K562 (cell line): ENCODE results near the gene STK17A. TPM values are rescaled to one million over a fixed set of nuclear protein-coding genes. Genes with fewer than 3 reads are reported as not detected.

ENCODE experiments used
- CUX1 ChIP-seq: fragments of 200-800 bp; sonication (Bioruptor generic); IDR thresholded peaks from 2 replicates; pipeline ENCODE4 v1.6.1; 2016; ENCODE audit warnings: missing genetic modification characterization, missing compliant biosample characterization
- MTA3 ChIP-seq: fragments of 450-650 bp; formaldehyde crosslinking; IDR thresholded peaks from 2 replicates; pipeline ENCODE4 v1.6.1; 2017; ENCODE audit warnings: mild to moderate bottlenecking, borderline replicate concordance
- TRIM25 ChIP-seq: fragments of 450-650 bp; IDR thresholded peaks from 2 replicates; pipeline ENCODE4 v1.7.0; 2016; ENCODE audit warnings: borderline replicate concordance
- ZNF263 ChIP-seq: sonication (generic); formaldehyde crosslinking; IDR thresholded peaks from 2 replicates; pipeline ENCODE4 v1.8.0; 2022; ENCODE audit warnings: mild to moderate bottlenecking, missing genetic modification reagents, borderline replicate concordance
- polyA plus RNA-seq, 8 experiments: library from polyadenylated mRNA; depleted of rRNA in 4 of 8; stranded (reverse) in 5 of 8; unstranded in 3 of 8; fragments of >200 nt; fragmentation: Nextera tagmentation in 2 of 8; fragmentation: Illumina TruSeq in 1 of 8; extraction: Ambion mirVana in 2 of 8; extraction: Trizol in 1 of 8; gene quantifications; 2 replicates each; pipeline versions ENCODE4 v1.2.1 to v1.2.3, GENCODE V29; 2011 to 2014; ENCODE audit warnings: inconsistent platforms in 1 of 8, missing spikeins in 1 of 8
- total RNA-seq, 7 experiments: library from RNA; depleted of rRNA in 6 of 7; stranded (reverse); fragments of >200 nt in 6 of 7; fragmentation: Illumina TruSeq in 2 of 7; extraction: Trizol in 2 of 7; gene quantifications; 2 replicates each; pipeline versions ENCODE4 v1.2.1 to v1.2.3, GENCODE V29; 2011 to 2021; ENCODE audit warnings: low replicate concordance in 1 of 7

The STK17A gene
- total and polyA plus RNA-seq, 9 of the 15 experiments (the other 6 are each of a cell fraction or from before 2014, with no cell fraction given) = 3.4 to 16.3 (median 13.2) TPM

- TF ChIP-seq TRIM25 = no peak
- no peak for TF ChIP-seq CUX1 (CRISPR knock-in tag)
- 0 out of 2 replicates have a peak, but pooled peaks have one; percentile 27 for TF ChIP-seq ZNF263 (CRISPR knock-in tag)
- no peak for TF ChIP-seq MTA3
These were observed 32.5 kb upstream of the STK17A start (continued) for GRCh38 chr7:43550427-43550826.
